Measurements from ENCODE around the gene OTOG.

The OTOG gene

DNA sequence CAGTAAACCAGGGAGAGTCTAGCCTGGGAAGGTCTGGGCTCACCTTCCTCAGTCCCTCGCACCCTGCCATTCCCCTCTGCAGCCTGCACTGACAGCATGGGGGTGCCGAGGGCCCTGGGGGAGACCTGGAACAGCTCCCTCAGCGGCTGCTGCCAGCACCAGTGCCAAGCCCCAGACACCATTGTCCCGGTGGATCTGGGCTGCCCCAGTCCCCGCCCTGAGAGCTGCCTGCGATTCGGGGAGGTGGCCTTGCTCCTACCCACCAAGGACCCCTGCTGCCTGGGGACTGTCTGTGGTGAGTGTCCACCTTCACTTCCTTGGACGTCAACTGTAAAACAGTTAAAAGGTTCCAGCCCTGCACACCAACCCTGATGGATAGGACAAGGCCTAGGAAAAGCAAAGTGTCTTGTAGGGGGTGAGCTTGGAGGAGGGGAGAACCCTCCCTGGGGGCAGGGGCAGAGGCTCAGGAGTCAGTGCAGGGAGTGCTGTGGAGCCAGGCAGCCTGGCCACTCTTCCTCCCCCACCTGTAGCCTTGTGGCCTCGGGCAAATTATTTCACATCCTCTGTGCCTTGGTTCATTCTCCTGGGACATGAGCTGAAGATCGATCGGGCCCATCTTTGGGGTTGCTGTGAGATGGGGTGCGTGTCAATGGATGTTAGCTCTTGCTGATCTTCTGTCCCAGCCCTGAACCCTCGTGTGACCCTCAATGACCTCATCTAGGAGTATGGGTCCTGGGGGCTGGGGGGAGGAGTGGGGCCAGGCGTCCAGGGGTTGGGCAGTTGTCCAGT is 87.1 kb downstream of the OTOG start:
- no peak for DNase-seq (ENCODE audit: low read depth)

DNA sequence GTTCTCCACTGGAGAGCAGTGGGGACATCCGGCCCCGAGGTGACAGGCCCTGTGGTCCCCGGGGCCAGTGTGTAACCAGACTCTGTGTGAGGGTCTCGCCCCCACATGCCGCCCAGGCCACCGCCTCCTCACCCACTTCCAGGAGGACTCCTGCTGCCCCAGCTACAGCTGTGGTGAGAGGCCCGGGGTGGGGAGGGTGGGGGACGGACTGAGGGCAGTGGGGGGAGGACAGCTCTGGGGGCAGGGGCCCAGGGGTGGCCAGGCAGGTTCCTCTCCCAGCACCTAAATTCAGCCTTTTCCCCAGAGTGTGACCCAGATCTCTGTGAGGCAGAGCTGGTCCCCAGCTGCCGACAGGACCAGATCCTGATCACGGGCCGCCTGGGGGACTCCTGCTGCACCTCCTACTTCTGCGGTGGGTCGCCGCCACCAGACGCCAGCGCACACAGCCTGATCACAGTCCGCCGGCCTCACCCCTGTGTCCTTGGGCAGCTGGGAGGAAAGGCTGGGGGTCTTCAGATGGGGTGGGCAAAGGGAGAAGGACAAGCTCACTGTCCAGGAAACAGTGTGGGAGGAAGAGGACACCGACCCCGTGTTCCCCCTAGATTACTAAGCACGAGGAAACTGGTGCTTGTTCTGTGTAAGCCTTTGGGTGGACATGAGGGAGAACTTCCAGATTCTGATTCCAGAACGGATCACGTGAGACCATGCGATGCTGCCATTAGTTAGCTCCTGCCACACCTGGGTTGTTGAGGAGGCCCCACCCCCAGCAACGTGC is 87.9 kb downstream of the OTOG start:
- DNase-seq (ENCODE audit: low read depth), result no peak

DNA sequence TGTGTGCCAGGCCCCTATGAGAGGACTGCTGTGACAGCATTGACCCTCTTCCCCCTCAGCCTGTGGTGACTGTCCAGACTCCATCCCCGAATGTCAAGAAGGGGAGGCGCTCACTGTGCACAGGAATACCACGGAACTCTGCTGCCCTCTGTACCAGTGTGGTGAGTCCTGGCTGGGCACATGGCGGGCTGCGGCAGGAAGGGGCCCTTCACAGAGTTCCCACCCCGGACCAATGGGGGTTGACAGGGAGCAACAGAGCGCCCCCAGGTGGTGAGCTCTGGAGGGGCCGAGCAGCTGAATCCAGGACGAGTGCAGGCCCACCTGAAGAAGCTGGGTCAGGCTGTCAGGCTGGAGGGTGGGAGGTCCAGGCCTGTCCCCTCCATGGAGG is 88.5 kb downstream of the OTOG start:
- DNase-seq (ENCODE audit: low read depth), result no peak

DNA sequence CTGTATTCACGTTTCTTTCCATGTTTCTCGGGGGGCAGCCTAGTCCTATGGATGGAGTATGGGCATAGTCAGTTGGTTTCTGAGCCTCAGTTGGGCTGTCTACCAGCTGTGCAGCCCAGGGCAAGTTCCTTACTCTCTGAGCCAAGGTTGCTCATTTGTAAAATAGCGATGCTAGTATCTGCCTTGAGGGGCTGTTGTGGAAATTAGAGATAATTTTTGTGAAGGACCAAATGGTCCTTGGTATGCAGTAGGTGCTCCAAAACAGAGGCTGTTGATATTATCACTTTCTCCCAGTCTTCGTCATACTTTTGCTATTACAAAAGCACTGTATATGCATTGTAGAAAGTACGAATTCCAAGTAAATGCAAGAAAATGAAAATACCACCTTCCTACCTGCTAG is 89.7 kb downstream of the OTOG start:
- no peak for DNase-seq (ENCODE audit: low read depth)

DNA sequence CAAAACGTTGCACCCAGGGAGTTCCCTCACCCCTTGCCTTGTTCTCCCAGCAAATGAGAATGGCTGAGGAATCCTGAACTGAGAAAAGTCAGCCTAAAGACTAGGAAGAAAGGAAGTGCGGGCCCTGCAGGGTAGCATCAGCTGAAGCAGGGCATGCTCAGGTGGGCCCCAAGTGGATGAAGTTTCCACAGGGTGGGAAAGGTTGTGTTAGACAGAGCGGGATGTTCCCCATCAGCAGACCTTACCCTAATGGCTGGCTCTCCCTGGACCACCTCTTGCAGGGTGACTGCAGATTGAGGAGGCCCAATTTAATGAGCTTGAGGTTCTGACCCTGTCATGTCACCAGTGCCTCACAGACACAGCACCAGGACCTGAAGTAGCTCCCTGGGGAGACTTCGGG is 90.8 kb downstream of the OTOG start:
- DNase-seq (ENCODE audit: low read depth), result no peak

DNA sequence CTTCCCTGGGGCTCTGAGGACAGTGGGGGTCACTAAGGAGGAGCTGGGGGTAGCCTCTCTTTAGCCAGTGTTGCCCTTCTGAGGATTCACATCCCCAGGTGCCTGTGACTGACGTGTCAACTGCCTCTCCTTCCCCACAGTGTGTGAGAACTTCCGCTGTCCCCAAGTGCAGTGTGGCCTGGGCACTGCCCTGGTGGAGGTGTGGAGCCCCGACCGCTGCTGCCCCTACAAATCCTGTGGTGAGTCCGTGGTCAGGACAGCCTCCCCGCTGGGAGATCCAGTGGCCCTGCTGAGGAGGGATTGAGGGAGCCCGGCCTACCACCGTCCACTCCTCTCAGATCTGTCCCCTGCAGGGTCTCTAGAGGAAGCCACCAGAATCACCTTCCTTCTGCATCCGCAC is 91.3 kb downstream of the OTOG start:
- no peak for DNase-seq (ENCODE audit: low read depth)

DNA sequence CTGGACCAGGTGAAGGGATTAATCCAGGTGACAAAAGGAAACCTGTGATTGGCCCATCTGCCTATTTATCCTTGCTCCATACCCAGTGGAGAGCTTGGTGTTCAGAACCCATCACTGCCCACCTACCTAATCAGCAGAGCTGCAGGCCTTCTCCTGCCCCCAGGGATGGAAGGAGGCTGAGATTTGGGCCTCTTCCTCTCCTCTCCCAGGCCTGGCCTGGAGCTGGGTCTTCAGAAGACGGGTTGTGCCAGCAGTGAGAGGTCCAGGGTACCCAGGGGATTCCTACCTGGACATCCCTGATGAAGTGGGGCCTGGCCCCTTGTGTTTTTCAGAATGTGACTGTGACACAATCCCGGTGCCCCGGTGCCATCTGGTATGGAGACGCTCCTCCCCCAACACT is 92.0 kb downstream of the OTOG start:
- no peak for DNase-seq (ENCODE audit: low read depth)

DNA sequence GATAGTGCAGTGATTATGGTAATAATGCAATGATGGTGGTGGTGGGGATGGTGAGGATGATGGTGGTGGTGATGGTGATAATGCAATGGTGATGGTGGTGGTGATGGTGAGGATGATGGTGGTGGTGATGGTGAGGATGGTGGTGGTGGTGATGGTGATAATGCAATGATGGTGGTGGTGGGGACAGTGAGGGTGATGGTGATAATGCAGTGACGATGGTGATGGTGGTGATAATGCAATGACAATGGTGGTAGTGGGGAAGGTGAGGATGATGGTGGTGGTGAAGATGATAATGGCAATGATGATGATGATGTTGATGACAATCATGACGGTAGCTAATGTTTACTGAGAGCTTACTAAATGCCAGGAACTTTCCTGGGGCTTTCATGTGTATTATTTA is 92.7 kb downstream of the OTOG start:
- no peak for DNase-seq (ENCODE audit: low read depth)

DNA sequence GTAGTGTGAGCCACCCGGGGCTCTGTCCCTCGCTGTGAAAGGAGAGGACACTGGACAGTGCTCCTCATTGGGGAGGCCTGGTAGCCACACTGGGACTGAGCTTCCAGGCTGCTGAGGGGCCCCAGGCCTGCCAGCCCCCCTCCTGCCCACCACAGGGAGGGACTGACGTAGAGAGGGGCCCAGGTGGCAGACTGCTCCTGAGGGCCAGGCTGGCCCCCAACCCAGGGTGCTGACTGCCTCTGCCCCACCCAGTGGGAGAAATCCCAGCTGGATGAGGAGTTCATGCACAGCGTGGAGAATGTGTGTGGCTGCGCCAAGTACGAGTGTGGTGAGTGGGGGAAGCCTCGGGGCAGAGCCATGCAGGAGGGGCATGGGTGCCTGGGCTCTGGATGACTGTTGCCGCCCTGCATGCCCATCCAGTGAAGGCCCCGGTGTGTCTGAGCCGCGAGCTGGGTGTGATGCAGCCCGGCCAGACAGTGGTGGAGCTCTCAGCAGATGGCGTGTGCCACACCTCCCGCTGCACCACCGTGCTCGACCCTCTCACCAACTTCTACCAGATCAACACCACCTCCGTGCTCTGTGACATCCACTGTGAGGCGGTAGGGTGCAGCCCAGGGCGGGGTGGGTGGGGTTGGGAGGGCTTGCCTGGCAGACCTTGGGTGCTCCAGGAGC is 93.6 kb downstream of the OTOG start:
- DNase-seq (ENCODE audit: low read depth), result no peak

DNA sequence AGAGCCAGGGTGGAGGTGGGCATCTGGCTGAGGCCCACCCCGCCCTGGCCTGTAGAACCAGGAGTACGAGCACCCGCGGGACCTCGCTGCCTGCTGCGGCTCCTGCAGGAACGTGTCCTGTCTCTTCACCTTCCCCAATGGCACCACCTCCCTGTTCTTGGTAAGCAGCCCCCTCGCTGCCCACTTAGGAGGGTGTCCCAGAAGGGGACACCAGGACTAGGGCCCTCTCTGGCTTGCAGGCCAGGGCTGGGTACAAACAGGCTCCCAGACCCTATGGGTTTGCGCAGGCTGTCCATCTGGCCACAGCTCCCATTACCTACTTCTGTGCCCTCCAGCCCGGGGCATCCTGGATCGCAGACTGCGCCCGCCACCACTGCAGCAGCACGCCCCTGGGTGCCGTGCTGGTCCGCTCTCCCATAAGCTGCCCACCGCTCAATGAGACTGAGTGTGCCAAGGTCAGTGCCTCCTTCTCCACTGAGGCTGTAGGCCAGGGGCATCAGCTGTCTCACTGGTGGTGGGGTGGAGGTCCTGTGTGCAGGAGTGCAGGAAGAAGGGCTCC is 94.8 kb downstream of the OTOG start:
- no peak for DNase-seq (ENCODE audit: low read depth)

DNA sequence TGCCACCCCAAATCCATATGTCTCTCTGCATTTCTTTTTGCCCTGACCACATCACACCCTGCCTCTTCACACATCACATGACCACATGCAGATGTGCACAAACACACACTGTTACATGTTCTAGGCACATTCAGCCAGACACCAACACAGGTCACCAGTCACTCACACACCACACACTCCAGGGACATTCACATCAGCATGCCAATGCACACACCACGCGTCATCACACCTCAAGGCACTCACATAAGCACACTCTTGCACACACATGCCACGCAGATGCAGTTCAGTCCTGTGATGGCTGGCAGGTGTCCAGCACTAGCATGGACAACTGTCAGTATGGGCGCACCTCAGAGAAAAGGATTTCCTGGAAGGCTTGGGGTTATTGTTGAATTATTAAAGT is 95.3 kb downstream of the OTOG start:
- DNase-seq (ENCODE audit: low read depth), result no peak

DNA sequence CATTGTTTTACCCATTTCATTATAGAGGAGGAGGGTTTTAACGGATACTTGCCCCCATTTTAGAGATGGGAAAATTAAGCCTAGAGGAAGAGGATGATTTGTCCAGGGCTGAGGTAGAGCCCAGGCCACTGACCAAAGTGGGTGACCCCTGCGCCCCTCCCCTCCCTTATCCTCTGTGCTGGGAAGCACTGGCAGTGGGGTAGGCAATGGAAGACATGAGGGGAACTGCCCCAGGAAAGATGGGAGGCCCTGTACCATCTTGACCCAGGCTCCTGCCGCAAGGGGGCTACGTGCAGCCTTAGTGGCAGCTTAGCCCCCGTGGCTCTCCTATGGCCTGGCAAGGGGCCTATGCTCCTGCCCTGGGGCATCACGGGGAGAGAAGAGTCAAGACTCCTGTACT is 95.9 kb downstream of the OTOG start:
- DNase-seq (ENCODE audit: low read depth), result no peak

DNA sequence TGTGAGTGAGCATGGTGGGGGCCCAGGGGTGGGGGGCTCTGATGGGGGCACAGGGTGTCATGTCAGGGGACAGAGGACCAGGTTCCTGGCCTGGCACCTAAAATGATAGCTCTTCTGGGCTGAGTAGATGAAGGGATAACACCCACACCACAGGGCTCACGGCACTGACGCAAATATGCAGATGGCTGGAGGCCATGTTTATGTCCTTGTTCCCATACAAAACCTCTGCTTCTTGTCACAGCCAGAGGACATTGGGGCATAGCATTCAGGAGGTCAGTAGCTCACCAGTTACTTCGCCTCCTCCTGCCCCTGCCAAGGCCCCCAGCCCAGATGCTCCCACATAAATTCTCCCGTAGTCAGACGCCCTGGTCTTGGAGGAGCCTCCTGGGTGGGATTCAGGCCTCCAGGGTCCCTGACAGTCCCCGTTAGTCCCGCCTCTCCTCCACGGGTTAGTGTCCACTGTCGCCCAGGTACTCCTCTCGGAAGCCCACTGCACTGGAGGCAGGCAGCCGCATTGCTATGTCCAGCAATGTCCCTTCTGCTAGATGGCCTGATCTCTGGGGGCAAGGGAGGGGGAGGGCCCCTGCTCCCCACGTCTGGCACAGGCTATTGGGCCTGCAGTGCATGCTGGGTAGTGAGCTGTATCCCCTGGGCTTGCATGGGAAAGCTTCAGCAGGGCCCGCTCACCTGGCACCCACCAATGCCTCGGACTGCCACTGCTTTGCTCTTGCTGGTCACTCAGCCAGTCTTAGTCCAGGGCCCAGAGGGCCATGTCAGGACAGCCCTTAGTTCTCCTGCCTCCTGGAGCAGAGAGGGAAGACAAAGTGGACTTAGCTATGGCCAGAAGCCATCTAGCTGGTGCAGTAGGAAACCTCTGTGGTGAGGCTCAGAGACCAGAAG is 96.7 kb downstream of the OTOG start:
- no peak for DNase-seq (ENCODE audit: low read depth)

DNA sequence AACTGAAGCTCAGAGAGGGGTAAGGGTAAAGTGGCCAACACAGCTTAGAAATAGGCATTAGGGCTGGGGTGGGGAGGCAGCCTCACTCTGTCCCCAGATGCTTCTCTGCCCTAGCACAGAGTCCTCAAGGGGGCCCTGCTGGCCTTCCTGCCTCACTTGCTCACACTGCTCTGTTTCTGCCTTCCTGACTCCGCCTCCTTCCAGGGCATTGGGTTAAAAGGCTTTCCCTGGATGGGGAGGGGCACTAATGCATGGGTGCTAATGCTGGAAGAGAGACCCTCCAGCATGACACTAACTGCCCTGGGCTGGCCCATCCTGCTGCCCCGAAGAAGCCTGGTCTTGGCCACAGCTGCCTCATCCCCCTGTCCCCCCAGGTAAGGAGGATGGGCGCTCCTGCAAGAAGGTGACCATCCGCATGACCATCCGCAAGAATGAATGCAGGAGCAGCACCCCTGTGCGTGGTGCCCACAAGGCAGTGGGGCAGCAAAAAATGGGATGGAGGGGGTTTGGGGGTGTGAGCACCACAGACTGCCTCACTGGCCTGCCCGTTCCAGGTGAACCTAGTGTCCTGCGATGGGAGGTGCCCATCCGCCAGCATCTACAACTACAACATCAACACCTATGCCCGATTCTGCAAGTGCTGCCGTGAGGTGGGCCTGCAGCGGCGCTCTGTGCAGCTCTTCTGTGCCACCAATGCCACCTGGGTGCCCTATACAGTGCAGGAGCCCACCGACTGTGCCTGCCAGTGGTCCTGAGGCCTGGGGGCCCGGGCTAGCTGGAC is 98.3 kb downstream of the OTOG start:
- no peak for DNase-seq (ENCODE audit: low read depth)

DNA sequence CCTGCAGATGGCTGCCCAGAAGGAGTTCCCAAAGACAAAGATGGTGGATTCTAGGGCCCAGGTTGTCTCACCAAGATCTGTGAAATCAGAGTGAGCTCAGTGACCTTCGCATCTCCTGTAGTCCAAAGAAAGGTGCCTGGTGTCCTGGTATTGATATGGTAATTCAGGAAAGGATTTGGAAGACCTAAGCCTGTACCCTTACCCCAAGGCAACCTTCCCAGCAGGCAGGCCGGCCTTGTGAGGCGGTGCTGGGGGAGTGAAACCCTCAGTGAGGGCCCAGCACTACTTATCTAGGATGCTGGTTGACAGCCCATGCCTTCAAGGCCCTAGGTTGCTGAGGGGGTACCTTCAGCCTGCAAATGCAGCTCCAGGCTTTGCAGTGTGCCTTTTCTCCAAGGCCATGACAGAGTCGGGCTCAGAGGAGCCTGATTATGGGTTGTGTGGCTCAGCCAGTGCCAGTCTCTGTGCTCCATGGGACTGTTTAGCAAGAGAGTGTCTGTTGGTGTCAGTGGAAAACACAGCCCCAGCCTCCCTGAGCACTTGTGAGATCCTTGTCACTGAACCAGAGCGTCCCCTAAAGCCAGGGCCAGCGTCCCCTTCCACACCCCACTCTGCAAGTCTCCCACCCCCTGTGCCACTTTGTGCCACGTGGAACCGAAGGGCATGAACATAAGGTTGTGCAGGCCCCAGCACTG is 99.5 kb downstream of the OTOG start:
- DNase-seq (ENCODE audit: low read depth), result no peak

DNA sequence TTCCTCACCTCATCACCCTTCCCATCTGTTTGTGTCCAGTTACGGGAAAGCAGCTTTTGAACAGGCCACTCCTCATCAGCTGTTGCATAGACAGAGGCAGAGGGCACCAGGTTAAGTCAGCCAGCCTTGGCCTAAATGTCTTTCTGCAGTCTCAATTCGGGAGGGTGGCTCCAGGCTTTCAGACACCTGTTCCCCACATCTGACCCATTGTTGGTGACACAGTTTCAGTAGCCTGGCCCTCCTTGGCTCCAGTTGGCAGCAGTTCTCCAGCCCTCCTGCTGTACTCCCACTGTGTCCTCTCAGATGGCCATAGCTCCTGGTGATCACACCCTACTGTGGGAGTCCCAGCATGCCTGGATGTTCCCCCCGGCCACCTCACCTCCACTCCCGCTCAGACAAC is 101.5 kb downstream of the OTOG start:
- no peak for DNase-seq (ENCODE audit: low read depth)

DNA sequence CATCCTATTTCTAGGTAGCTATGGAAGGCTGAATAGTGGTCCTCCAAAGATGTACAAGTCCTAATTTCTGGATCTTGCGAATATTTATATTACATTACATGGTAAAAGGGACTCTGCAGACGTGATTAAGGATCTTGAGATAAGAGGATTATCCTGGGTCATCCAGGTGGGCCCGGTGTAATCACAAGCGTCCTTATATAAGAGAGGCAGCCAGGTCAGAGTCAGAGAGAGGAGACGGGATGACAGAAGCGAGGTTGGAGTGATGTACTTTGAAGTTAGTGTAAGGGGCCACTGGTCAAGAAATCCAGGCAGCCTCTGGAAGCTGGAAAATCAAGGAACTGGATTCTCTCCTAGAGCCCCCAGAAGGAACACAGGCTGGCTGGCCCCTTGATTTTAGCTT is 102.2 kb downstream of the OTOG start:
- no peak for DNase-seq (ENCODE audit: low read depth)

DNA sequence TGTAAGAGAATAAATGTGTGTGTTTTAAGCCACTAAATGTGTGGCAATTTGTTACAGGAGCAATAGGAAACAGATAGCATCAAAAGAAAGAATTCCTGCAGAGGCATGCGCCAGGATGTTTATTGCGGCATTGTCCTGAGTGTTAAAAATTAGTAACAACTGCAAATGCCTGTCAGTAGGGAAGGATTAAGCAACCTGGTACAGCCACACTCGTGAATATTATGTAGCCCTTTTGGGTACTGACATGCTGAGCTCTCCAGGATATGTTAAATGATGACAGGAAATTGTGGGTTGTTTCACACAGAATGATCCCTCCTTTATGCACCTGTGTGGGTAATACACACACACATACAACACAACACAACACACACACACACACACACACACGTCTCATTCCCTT is 102.6 kb downstream of the OTOG start:
- DNase-seq (ENCODE audit: low read depth), result no peak

DNA sequence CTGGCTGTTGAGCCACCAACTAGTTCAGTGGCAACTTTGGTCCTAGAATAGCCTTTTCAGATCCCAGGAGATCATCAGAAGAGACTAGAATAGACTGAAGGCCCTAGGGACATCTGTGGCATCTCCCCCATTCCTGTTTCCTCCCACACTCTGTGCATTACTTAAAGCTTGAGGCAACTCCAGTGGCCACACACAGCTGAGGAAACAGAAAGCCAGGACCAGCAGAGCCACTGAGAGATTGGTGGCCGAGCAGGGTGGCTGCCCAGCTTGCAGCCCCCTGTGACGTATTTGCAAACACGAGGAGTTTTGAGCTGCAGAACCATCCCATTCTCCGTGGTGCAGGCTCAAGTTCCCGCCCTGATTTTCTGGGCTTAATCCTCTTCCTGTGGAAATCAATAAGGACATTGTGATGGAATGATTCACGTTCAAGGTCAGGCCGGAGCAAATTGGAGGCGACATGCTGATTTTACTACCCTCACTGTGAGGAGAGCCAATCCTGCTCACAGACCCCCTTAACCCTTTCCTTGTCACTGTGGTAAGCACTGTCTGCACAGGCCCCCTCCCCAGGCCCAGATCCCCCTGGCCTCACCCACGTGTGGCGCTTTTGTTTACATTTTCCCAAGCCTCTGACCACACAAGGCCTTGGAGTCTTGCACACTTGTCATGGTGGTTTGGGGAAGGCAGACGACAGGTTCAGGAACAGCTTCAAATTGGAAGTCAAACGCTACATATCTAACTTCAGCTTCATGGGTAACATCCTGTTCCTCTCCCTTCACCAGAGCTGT is 103.3 kb downstream of the OTOG start:
- no peak for DNase-seq (ENCODE audit: low read depth)

DNA sequence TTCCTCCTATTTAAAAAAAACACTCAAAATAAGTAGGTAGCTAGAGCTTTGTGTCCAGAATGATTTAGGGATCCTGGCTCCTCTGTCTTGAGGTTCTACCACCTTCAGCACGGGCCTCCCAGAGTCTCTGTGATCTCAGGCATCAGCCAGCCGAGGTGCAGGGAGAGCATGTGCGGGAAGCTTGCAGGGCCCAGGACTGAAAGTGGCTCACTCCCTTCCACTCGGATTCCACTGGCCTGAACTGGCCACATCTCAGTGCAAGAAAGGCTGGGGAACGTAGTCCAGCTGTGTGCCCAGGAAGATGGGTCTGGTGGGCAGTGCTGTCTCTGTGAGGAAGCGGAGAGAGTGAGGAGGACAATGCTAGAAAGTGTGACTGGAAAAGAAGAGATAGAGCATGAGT is 104.0 kb downstream of the OTOG start:
- no peak for DNase-seq (ENCODE audit: low read depth)

Measured in T follicular helper cell (primary cell).